HG03469 (cell line): ENCODE data around the gene MYOCD.
"Not testable (repeated sequence)": the region's sequence is repeated elsewhere in the genome, so short reads cannot be mapped to it uniquely, and the experiment has no call there.

ENCODE experiments used
- ATAC-seq: cut with Tn5 transposase; IDR thresholded peaks from one replicate; pipeline ENCODE4 v1.9.1; 2021; ENCODE audit warnings: mild to moderate bottlenecking, moderate library complexity, moderate number of reproducible peaks; ENCODE audit not compliant: unreplicated experiment

The MYOCD gene, protein sequence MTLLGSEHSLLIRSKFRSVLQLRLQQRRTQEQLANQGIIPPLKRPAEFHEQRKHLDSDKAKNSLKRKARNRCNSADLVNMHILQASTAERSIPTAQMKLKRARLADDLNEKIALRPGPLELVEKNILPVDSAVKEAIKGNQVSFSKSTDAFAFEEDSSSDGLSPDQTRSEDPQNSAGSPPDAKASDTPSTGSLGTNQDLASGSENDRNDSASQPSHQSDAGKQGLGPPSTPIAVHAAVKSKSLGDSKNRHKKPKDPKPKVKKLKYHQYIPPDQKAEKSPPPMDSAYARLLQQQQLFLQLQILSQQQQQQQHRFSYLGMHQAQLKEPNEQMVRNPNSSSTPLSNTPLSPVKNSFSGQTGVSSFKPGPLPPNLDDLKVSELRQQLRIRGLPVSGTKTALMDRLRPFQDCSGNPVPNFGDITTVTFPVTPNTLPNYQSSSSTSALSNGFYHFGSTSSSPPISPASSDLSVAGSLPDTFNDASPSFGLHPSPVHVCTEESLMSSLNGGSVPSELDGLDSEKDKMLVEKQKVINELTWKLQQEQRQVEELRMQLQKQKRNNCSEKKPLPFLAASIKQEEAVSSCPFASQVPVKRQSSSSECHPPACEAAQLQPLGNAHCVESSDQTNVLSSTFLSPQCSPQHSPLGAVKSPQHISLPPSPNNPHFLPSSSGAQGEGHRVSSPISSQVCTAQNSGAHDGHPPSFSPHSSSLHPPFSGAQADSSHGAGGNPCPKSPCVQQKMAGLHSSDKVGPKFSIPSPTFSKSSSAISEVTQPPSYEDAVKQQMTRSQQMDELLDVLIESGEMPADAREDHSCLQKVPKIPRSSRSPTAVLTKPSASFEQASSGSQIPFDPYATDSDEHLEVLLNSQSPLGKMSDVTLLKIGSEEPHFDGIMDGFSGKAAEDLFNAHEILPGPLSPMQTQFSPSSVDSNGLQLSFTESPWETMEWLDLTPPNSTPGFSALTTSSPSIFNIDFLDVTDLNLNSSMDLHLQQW

DNA sequence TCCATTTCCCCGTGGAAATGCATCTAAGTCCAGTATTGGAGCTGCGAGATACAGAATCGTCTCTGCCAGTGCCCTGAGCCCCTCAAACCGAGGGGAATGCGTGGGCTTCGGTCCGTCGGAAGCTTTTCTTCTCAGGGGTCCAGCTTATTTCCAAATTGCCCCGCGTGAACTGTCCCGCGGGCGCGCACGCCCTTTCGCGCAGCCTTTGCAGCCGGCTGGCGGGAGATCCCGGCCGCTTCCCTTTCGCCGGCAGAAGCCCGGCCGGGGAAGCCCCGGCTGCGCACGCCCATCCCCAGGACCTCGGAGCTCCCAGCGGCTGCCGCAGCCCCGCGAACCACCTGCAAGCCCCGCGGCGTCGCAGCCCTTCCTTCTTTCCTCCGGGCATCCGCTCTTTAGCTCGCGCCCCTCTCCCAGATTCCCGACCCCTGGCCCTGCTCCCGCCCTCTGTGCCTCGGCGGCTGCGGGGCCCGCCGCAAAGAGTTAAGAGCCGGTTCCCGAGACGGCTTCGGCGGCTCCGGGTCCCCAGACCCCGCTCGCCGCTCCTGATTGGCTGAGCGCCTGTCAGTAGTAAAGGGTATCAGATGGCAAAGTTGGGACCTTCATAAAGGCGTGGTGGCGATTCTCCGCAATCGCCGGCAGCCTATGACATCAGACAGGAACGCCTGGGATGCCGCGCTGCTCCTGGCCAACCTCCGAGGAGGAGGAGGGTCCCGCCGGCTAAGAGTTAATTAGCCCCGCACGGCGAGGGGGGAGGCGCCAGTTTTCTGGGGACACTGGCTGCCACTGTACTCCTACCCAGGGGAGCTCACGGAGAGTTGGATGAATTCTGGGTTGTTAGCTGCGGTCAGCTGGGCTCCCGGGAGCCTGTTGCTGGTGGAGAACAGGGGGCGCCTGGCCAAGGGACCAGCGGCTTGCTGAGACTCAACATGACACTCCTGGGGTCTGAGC, at the start of gene MYOCD:
TSS of gene MYOCD (plus strand) at position 628 of the 948 bp plus-strand sequence. CDS start at position 927, 299 bp downstream.
- no peak for ATAC-seq

GRCh38 chr17:12616161-12616560, 49.5 kb upstream of the MYOCD start:
- ATAC-seq = no peak

DNA sequence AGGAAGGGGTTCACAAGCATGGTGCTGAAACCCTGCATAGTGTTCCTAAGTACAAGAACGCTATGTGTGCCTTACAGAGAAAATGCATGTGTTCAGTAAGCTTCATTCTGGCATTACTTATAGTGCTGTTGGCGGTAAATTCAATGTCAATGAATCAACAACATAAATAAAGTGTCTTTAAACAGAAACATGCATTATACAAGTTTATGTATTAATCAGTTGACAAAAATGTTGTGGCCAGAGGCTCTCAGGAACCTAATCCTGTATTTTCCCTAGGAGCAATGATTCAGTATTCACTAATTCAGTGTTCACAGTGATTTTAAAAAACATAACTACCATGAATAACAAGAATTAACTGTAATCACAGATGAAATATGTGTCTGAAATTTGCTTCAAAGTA, 47.1 kb upstream of the MYOCD start:
- no peak for ATAC-seq

- ATAC-seq = no peak
Observed at GRCh38 chr17:12619459-12620199, 46.1 kb upstream of the MYOCD start.

GRCh38 chr17:12620200-12620720, 45.4 kb upstream of the MYOCD start:
- ATAC-seq = no peak

- ATAC-seq = no peak
Observed at GRCh38 chr17:12622726-12623125, 43.0 kb upstream of the MYOCD start.

DNA sequence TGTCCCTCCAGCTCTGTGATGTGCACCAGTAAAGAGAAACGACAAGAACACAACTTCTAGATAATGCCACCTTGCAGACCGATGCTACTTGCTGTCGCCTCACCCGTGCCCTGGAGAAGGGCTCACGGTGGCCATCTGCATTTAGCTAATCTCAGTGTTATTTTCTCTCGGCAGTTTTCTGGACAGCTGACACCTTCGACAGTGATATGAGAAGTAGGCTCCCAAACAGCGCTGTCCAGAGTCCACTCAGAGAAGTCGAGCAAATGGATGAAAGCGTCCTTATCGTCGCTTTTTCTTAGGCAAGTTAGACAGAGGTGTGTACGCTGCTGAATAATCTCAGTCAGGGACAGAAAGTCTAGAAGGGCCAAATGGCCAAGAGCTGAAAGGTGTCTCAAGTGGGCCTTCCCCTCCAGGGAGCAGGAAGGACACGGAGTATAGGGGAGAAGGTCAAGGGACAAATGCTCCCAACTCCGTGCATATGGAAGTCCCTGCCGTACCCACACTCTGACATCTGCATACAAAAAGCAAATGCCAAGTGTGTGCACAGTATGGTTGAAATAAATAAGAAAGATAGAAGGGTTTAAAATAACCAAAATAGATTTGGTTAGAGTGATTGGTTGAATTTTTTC, 42.4 kb upstream of the MYOCD start:
- ATAC-seq = no peak

- ATAC-seq = no peak
Observed at GRCh38 chr17:12624211-12624610, 41.5 kb upstream of the MYOCD start.

- no peak for ATAC-seq
Observed at GRCh38 chr17:12625092-12625491, 40.6 kb upstream of the MYOCD start.

DNA sequence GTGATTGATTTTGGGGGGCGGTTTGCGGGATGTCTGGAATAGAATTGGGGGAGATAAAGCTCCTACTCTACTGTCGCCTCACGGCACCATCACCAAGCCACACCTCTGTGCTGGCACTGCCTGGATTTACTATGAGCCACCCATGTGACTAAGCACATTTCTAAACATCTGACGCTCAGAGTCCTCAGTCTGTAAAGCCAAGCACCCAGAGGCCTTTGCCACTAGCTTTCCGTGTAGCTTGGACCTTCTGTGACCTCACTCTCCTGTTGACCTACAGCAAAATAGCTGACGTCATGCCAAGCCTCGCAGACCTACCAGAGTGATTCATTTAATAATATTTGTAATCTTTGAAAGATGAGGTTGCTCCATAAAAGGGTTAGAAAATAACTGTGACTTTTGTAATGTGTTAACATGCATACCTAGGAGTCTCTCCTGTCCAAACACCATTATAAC, 38.5 kb upstream of the MYOCD start:
- ATAC-seq = no peak

GRCh38 chr17:12627781-12628451, 37.8 kb upstream of the MYOCD start:
- no peak for ATAC-seq

GRCh38 chr17:12631076-12631475, 34.6 kb upstream of the MYOCD start:
- ATAC-seq = no peak

DNA sequence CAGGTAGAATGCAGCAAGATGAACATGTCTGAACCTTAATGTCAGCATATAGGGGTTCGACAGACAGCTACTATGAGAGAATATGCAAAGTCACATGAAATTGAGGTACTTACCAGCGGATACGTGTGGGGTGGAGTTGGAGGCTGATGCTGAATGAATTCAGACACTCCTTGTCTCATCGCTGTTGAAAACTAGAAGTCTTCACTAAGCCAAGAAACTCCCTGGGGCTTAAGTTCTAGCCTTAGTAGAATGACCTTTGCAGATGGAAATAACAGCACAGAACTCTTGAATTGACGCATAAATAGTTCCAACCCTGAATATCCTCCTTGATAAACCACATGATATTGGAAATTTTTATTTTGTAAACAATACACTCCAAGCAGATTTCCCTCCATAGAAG, 32.9 kb upstream of the MYOCD start:
- no peak for ATAC-seq

GRCh38 chr17:12634789-12635414, 30.8 kb upstream of the MYOCD start:
- ATAC-seq = no peak

- not testable (repeated sequence) for ATAC-seq
Observed at GRCh38 chr17:12635996-12636395, 29.7 kb upstream of the MYOCD start.

- no peak for ATAC-seq
Observed at GRCh38 chr17:12637015-12637414, 28.7 kb upstream of the MYOCD start.

GRCh38 chr17:12637745-12638651, 27.7 kb upstream of the MYOCD start:
- no peak for ATAC-seq
